NCI-H345 treated with DMSO at 0.1 percent for 48 hours (cell line): ENCODE results near the gene LCP1.

Experiments
- DNase-seq: peaks from one replicate; lab custom pipeline; 2025; ENCODE audit not compliant: unreplicated experiment; lab: John Stamatoyannopoulos, UW

LCP1 gene

DNA sequence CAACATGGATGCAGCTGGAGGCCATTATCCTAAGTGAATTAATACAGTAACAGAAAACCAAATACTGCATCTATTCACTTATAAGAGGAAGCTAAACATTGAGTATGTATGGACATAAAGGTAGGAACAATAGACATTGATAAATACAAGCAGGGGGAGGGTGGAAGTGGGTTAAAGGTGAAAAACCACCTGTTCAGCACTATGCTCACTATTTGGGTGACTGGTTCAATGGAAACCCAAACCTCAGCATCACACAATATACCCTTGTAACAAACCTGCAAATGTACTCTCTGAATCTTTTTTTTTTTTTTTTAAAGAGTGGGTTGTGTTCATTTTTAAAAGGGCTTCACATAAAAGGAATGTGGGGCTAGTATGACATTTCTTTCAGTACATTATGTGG is 50.3 kb downstream of the LCP1 start:
- no peak for DNase-seq

DNA sequence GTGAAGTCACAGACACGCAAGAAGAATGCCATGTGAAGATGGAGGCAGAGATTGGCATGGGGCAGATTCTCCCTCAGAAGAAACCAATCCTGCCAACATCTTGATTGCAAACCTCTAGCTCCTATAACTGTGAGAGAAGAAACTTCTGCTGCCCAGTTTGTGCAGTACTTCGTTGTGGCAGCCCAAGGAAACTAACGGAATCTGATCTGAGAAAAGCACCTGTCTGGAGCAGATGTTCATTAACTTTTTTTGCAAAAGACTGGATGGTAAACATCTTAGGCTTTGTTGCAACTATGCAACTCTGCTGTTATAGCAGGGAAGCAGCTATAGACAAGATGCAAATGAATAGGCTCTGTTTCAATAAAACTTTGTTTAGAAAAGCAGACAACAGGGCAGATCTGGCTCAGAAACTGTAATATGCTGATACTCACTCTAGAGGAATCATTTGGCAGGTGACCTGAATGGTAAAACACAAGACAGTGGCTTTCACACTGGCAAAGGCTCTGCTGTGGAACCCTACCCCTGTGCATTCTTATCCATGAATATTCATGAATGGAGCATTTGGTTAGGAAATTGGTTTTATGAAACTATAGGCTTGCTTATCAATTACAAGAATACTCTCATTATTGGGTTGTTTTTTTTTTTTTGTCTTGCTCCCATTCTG is 51.9 kb downstream of the LCP1 start:
- DNase-seq = no peak

DNA sequence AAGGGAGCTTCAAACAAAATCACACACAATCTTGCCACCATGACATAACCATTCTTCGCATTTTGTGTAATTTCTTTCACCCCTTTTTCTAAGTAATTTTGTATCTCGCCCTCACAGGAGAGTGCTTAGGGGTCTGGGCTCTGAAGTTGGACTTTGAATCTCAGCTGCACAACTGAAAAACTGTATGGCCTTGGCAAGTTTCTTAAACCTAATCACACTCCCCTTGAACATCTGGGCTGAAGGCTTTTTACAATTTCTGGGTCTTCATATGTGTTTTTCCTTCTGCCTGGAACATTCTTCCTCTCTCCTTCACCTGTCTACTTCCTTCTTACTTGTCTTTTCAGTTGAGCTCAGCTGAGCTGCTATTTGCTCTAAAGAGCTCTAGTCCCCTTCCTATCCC is 52.9 kb downstream of the LCP1 start:
- no peak for DNase-seq

DNA sequence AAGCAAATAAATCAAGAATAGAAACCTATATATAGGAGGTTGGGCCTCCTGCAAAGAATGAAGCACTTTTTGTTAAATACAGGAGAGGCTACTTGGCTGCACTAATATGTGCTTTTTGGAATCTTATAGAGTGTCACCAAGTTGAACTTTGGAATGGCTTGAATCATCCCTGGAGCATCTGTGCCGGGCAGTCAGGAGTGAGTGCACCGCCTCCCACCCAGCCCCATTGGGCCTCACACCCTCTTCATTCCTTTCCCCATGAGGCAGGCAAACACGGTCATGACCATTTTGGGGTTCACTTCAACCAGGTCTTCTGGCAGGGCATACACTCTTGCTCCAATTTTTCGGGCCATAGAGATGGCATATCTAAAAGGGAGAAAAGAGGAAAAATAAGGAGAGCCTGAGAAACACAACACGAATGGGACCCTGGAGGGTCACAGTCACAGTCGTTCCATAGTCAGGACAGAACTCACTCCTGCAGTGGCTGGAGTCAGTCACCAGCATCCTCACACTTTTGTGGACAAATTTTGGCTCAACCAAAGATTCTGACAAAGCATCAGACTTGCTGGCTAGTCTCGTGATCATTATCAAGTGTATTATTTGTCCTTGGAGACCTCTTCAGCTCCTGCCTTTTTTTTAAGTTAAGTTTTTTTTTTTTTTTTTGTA is 54.5 kb downstream of the LCP1 start:
- DNase-seq = no peak

DNA sequence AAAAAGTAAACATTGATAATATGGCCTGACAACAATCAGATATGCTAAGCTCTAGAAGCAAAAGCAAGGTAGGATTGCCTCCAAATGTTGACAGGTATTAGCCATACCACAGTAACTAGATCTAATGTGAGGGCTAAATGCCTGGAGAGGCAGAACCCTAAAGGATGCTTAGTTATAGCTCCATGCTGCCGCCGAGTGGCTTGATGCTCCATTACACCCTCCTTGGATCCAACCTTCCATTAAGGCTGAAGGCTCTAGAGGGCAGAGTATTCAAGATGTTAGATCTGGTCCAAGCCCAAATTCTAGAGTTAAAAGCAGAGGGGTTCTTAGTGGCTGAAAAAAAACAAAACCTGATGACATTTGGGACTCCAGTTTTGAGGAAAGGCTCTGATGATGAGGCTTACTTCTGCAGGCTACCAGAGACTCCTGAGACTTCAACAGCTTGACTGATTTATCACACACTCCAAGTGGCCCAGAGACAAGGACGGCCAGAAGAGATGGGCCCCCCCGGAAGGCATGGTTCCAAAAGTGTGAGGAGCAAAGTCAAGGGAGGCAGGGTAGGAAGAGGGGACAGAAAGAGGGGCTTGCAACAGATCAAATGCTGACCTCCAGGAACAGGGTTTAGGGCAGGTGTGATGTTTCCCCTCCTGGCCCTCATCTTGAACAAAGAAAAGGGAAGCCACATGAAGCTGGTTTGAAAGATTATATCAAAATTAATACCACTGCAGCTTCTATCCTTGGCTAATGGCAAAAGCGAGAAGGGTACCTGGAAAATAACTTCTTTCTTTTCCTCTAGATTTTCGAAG is 55.2 kb downstream of the LCP1 start:
- DNase-seq = peak; percentile 24

DNA sequence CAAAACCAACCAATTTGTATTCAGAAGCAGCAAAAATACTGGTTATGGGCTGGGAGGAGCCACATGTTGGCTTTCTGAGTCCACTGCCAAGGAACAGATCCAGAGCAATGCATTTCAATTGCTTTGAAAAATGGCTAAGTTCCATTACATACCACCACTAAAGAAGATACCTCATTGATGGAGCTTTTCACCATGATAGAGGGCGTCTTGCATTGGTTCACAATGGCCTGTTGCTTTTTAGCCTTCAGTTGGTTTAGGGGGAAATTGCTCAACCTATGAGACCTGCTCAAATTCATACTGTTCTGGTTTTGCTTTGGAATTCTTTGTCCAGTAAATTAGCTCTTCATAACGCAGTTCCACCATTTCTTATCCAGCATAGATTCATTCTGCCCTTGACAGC is 55.9 kb downstream of the LCP1 start:
- no peak for DNase-seq

DNA sequence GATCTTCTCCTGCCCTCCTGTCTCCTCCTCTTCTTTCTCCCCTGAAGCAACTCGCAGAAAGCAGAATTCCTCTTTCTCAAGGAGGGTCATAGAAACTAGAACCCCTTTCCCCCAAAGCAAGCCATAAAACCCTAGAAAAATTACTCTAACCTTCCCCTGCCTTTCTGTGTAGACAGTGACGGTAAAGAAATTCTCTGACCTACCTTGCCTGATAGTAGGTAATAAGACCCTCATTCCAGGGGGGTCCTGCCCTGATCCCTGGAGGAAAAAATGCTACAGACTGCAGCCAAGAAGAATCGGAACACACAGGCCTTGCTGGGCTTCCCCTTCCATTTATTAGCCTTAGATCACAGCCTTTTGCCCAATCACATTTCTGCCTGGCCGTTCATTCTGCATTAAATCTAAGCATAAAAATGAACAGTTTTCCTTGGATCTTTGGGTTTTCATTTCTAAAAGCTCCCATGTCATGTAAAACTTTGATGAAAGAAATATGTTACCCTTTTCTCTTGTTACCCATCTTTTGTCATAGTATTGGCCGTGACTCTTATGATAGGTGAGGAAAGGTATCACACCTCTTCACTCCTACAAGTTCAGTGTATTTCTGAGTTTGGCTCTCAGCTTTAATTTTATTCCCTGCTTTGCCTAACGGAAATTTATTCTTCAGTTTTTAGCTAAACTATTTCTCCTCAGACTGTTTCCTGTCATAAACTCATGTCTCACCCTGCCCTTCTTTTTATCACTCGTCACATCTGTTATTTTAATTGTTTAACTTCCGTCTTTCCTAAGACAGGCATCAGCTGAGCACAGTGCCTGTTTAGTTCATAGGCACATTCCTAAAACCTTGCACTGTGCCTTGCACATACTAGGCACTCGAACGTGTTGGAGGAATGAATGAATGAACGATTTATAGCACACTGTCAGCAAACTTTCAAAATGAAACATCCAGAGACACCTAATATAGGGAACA is 56.7 kb downstream of the LCP1 start:
- no peak for DNase-seq

DNA sequence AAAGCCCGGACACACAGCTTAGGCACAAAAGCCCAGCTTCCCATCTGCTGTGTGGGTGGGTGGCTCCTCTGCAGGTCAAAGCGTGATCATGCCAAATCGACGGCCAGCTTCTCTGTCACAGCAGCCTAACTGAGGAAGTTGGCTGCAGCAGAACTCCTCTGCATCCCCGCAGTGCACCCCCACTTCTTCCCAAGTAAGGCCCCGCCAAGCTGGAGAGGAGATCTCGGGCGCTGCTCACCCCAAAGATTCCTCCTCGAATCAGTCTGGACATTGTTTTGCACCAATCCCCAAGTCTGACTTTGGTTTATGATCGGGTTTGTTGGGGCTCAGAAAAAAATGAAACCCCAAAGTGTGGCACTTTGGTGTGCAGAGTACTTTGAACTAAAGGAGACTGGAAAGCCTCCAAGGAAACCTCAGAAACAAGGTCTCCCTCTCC is 57.4 kb downstream of the LCP1 start:
- DNase-seq = no peak

DNA sequence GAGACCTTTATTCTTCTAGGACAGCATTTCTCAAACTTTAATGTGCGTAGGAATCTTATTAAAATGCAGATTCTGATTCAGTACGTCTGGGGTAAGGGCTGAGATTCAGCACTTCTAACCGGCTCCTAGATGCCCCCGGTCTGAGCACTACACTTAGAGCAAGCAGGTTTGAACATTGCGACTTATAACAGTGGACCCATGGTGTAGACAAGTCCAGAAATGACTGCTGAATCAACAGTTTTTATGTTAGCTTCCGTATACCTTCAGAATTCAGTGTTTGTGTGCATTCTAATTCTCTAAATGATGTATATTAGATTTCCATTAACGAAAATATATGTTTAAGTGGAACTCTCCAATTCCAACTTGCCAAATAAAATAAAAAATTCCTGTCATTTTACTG is 59.7 kb downstream of the LCP1 start:
- no peak for DNase-seq

DNA sequence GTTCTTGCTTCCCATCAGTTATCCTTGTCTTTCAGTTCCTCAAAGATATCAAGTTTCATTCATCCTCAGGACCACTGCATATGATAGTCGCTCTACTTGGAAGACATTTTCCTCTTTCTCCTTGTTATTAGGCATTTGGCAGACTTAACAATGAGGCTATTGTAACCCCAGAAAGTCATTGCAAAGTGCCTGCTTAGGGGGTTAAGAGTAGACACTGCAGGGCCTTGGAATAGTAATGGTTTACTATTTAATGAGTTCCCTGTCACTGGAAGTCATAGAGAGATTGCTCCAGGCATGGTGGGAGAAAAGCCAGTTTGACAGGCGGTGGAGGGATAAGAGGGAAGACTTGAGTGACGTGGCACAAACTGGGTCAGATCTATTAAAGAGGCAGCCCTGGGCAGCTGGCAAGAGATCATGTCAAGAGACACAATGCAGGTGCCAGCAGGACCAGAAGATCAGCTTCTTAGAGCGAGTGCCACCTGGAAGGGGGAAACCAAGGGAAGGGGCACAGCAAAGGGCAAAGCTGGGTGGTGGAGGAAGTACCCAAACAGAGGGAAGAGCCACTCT is 60.3 kb downstream of the LCP1 start:
- no peak for DNase-seq

DNA sequence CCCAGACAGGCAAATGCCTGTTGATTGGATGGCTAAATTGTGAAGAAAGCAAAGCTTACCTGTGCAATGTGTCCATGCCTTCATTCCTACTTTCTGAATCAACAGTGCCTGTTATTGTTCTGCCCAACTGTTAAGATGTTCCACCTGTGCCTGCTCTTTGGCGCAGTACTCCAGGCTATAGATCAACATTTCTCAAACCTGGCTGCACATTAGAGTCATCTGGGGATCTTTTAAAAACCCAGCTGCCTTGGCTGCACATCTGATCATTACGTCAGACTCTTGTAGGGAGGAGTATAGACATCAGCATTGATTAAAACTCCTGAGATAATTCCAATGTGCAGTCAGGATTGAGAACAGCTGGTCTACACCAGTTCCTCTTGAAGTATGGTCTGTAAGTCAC is 60.9 kb downstream of the LCP1 start:
- no peak for DNase-seq

DNA sequence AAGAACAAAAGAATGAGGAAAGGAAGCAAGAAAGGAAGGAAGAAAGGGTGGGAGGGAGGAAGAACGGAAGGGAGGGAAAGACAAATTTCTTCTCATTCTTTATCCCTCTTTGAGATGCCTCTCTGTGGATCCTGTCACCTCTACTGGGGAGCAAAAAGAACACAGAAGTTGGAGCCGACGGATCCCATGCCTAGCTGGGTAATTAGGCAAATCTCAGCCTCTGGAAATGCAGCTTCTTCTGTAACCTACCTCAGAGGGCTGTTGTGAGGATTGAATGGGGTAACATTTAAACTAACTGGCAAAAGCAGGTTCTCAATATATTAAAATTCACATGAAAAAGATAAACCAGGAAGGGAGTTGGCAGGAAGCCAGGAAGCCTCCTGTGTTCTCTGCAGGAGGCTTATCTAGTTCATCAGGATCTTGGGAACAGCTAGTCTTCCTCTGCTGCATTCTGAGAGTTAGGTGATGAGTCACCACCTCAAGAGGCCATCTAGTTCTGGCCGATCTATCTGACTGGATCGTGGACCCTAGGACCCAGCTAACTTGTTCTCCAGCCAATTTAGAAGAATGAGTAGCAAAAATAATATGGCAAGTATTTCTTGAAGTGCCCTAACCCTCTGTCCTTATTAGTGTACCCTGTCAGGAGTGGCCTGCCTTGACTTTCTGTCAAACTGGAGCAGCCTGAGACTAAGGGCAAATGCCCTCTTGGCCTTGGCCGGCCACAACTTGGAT is 61.9 kb downstream of the LCP1 start:
- peak; percentile 18 for DNase-seq

DNA sequence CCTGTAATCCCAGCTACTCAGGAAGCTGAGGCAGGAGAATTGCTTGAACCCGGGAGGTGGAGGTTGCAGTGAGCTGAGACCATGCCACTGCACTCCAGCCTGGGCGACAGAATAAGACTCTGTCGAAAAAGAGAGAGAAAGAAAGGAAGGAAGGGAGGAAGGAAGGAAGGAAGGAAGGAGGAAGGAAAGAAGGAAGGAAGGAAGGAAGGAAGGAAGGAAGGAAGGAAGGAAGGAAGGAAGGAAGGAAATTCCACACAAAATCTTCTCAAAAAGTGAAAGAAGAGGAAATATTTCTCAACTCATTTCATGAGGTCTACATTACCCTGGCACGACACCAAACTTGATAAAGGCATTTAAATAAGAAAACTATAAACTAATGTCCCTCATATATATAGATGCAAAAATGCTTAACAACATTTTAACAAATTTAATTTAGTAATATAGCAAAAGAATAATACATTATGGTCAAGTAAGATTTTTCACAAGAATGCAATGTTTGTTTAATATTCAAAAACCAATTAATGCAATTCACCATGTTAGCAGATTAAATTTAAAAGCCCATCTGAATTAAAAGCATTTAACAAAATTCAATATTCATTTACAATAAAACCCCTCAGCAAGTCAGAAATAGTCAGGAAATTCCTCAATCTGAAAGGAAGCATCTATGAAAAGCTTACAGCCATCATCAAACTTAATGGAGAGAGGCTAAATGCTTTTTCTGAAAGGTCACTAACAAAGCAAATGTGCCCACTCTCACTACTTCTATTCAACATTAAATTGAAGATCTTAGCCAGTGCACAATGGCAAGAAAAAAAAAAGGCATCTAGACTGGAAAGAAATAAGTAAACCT is 65.1 kb downstream of the LCP1 start:
- DNase-seq = no peak

DNA sequence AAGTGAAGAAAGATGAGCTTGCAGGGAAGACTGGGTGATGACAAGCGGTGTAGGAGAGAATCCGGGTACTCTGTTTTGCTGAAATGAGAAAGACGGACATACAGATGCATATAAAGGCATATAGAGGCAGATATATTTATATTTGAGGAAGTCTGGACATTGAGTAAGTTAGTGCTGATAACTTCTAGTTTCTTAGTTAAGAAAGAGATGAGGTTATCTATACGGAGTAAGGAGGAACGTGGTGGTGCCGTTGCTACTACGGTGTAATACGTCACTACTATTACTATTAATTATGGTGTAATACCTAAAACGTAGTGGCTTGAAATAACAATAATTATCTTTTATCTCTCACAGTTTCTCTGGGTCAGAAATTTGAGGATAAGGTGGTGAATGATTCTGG is 67.4 kb downstream of the LCP1 start:
- DNase-seq = no peak

DNA sequence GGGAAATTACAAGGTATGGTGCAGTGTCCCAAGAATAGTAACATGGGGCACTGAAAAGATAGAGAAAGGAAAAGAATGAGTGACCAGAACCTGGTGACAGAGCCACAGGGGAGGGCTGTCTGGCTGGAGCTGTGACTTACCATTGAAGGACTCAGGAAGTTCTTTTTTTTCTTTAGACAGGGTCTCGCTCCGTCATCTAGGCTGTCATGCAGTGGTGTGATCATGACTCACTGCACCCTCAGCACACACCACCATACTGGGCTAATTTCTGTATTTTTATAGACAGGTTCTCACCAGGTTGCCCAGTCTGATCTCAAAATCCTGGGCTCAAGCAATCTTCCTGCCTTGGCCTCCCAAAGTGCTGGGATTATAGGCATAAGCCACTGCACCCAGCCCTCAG is 68.4 kb downstream of the LCP1 start:
- DNase-seq = no peak

DNA sequence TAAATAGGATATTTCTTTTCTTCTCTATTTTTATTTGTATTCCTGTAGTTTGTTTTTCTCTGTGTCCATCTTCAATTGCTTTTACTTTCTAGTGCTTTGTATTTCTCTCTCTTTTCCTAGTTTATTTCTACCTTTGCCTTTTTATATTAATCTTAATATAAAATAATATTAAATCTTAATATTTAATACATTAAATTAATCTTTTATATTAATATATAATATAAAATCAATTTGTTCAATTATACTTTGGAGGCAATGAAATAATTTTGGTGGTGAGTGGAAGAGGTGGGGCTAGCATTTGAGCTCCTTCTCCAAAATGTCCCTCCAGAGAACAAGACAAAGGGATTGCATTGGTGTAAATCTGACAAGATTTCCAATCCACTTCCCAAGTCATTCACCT is 70.8 kb downstream of the LCP1 start:
- no peak for DNase-seq

DNA sequence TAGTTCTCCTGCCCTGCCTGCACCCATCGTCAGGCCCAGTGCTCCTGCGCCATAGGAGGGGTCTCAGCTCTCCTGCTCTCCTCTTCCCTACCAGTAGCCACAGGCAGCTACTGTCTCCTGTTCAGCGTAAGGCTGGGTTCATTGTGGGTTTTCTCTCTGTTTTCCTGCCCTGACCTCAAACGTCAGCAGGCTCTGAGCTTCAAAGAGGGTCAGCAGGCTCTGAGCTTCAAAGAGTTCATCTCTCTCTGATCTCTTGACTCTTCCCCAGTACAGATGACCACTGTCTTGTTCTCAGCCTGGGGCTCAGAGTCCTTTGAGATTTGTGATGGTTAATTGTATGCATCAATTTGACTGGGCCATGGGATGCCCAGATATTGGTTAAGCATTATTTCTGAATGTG is 72.5 kb downstream of the LCP1 start:
- no peak for DNase-seq

DNA sequence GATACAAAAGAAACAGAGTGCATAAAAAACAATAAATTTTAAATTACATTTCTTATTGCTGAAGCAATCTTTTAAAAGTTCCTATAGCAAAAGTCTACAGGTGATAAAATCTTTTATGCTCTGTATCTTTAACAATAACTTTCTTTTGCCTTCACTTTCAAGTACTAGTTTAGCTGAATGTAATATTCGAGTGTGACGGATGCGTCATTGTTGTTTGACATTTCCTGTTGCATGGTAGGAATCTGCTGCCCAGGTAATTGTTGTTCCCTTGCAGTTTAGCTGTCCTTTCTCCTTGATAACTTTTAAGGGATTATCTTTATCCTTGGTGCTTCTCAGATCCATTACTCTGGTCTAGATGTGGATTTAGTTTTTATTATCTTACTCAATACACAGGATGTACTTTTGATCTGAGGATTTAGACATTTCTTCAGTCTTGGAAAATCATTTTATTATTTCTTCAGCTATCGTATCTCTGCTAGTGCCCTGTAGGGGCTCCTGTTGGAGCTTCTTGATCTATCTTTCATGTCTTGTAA is 75.1 kb downstream of the LCP1 start:
- DNase-seq = no peak

DNA sequence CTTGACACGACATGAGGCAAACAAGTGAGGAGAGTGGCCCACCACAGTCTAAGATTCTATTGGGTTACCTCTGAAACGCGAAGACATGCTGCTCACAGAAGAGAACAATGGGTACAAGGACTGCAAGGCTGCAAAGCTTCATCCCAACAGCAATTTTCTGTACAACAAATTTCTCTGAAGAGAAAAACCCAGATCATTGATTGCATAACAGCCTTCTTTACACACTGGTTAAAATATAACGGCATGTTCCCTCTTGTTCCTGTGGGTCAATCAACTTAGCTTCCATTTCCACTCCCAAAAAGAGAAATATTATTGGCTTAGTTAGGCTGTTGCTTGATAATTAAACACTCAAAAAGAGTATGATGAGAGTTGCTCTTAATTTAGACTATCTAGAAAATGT is 77.1 kb downstream of the LCP1 start, which contains the start of gene CPB2:
Gene CPB2, minus strand, starts transcription at position 166 of the 400 bp plus-strand sequence. Its CDS starts 24 bp downstream, at position 142.
- no peak for DNase-seq
